H1 (cell line): ENCODE data around the gene TRABD. TPM values are rescaled to one million over a fixed set of nuclear protein-coding genes. Genes with fewer than 3 reads are reported as not detected.
A peak's percentile ranks its signal among the peaks of the same experiment; 100 is the strongest.

Experiments
- CTCF ChIA-PET: fragments of 300-600 bp; sonication (Branson Sonifier 250); formaldehyde crosslinking; loops from one replicate; lab custom pipeline; 2021; ENCODE audit not compliant: partially characterized antibody; lab: Charles Lee
- POLR2A ChIA-PET: fragments of 300-600 bp; sonication (Branson Sonifier 250); formaldehyde crosslinking; loops from one replicate; lab custom pipeline; 2021; ENCODE audit warnings: inconsistent platforms; ENCODE audit not compliant: partially characterized antibody; lab: Charles Lee
- DNase-seq, 2 experiments: peaks; one replicate each; pipeline versions ENCODE4 v3.0.0 to v3.0.0-alpha.2; 2010 to 2022; ENCODE audit warnings: low spot score in 2 of 2, low read depth in 1 of 2, mixed read lengths in 1 of 2
- FAIRE-seq: peaks from 2 replicates; lab custom pipeline; 2011; peaks lifted over from hg19 to GRCh38; lab: Jason Lieb, UNC
- H2AFZ ChIP-seq: 2 replicates; pipeline ENCODE4 v1.8.1; 2012; ENCODE audit warnings: low read length, inconsistent platforms
- H2AK5ac ChIP-seq: 2 replicates; pipeline ENCODE4 v1.6.1; 2013; ENCODE audit warnings: low read depth, low read length
- H2BK120ac ChIP-seq: replicated peaks from 2 replicates; pipeline ENCODE3; 2013; ENCODE audit warnings: low read depth, low read length, inconsistent platforms
- H2BK12ac ChIP-seq: 2 replicates; pipeline ENCODE4 v1.6.1; 2013; ENCODE audit warnings: low read depth, low read length
- H2BK15ac ChIP-seq: 2 replicates; pipeline ENCODE4 v1.6.1; 2013; ENCODE audit warnings: low read length
- H2BK20ac ChIP-seq: 2 replicates; pipeline ENCODE4 v1.6.1; 2013; ENCODE audit warnings: low read length
- H2BK5ac ChIP-seq: 2 replicates; pipeline ENCODE4 v1.6.1; 2013; ENCODE audit warnings: low read depth, low read length
- H3K14ac ChIP-seq: 2 replicates; pipeline ENCODE4 v1.6.1; 2013; ENCODE audit warnings: inconsistent platforms; ENCODE audit not compliant: insufficient read length
- H3K18ac ChIP-seq: 2 replicates; pipeline ENCODE4 v1.6.1; 2013; ENCODE audit warnings: low read length; ENCODE audit errors: extremely low read depth
- H3K23ac ChIP-seq: 2 replicates; pipeline ENCODE4 v1.6.1; 2013; ENCODE audit warnings: inconsistent platforms; ENCODE audit not compliant: insufficient read length
- H3K23me2 ChIP-seq: 2 replicates; pipeline ENCODE4 v1.6.1; 2013; ENCODE audit warnings: low read depth, low read length
- H3K27ac ChIP-seq: 2 replicates; pipeline ENCODE4 v1.6.1; 2011; ENCODE audit warnings: low read depth, low read length, inconsistent platforms
- H3K27me3 ChIP-seq, 4 experiments: replicated peaks in 1 of 4; 1 replicate in 1 of 4; 2 replicates in 3 of 4; pipeline versions ENCODE4 v1.6.1 to v1.8.1; 2011 to 2013; ENCODE audit warnings: low read length in 3 of 4, mild to moderate bottlenecking in 3 of 4, inconsistent platforms in 2 of 4, mixed read lengths in 2 of 4, moderate library complexity in 1 of 4; ENCODE audit not compliant: control insufficient read depth in 3 of 4, insufficient read depth in 3 of 4; ENCODE audit errors: extremely low read depth in 1 of 4
- H3K36me3 ChIP-seq, 4 experiments: 2 replicates each; pipeline versions ENCODE4 v1.6.1 to v1.8.1; 2011 to 2013; ENCODE audit warnings: mild to moderate bottlenecking in 4 of 4, low read length in 3 of 4, moderate library complexity in 2 of 4, control low read depth in 1 of 4, inconsistent platforms in 1 of 4; ENCODE audit not compliant: insufficient read depth in 4 of 4, control insufficient read depth in 2 of 4
- H3K4ac ChIP-seq: replicated peaks from 2 replicates; pipeline ENCODE3; 2013; ENCODE audit warnings: low read length, low read depth, mixed read lengths, inconsistent platforms; ENCODE audit not compliant: insufficient read length
- H3K4me1 ChIP-seq, 4 experiments: replicated peaks in 1 of 4; 1 replicate in 1 of 4; 2 replicates in 3 of 4; pipeline versions ENCODE4 v1.6.1 to v1.8.1; 2011 to 2013; ENCODE audit warnings: low read length in 3 of 4, inconsistent platforms in 2 of 4, mixed read lengths in 1 of 4; ENCODE audit not compliant: insufficient read depth in 4 of 4, control insufficient read depth in 3 of 4
- H3K4me2 ChIP-seq, 2 experiments: 2 replicates each; pipeline versions ENCODE4 v1.6.1 to v1.8.1; 2011 to 2013; ENCODE audit warnings: low read depth in 2 of 2, low read length in 2 of 2, control low read depth in 1 of 2, inconsistent platforms in 1 of 2, mild to moderate bottlenecking in 1 of 2; ENCODE audit not compliant: insufficient read depth in 1 of 2
- H3K4me3 ChIP-seq, 4 experiments: fragments of 200-600, 300-600 bp in 1 of 4; sonication (generic), shearing (Covaris generic), sonication (Bioruptor Twin) in 1 of 4; 2 replicates each; pipeline versions ENCODE4 v1.5.1 to v1.8.1; 2011 to 2016; ENCODE audit warnings: low read length in 4 of 4, low read depth in 3 of 4, control low read depth in 2 of 4, inconsistent platforms in 2 of 4, mild to moderate bottlenecking in 2 of 4, mixed read lengths in 1 of 4, moderate library complexity in 1 of 4; ENCODE audit not compliant: insufficient read depth in 2 of 4; ENCODE audit errors: extremely low read depth in 1 of 4
- H3K56ac ChIP-seq: replicated peaks from 2 replicates; pipeline ENCODE3; 2013; ENCODE audit warnings: low read depth, mild to moderate bottlenecking, mixed read lengths, low read length, inconsistent platforms; ENCODE audit not compliant: insufficient read length
- H3K79me1 ChIP-seq: 2 replicates; pipeline ENCODE4 v1.6.1; 2013; ENCODE audit warnings: low read depth, low read length, control low read depth
- H3K79me2 ChIP-seq, 2 experiments: 2 replicates each; pipeline versions ENCODE4 v1.6.1 to v1.8.1; 2012 to 2013; ENCODE audit warnings: low read length in 2 of 2, mild to moderate bottlenecking in 2 of 2, inconsistent platforms in 1 of 2; ENCODE audit not compliant: insufficient read depth in 2 of 2, control insufficient read depth in 1 of 2
- H3K9ac ChIP-seq, 4 experiments: replicated peaks in 1 of 4; 1 replicate in 1 of 4; 2 replicates in 3 of 4; pipeline versions ENCODE4 v1.6.1 to v1.8.1; 2011 to 2013; ENCODE audit warnings: low read depth in 3 of 4, low read length in 3 of 4, control low read depth in 2 of 4, mild to moderate bottlenecking in 2 of 4, moderate library complexity in 2 of 4, inconsistent platforms in 1 of 4; ENCODE audit errors: extremely low read depth in 1 of 4
- H3K9me3 ChIP-seq, 2 experiments: 2 replicates each; pipeline versions ENCODE4 v1.6.1 to v1.8.1; 2012 to 2013; ENCODE audit warnings: mild to moderate bottlenecking in 2 of 2, moderate library complexity in 2 of 2, control low read depth in 1 of 2, inconsistent platforms in 1 of 2, low read depth in 1 of 2, low read length in 1 of 2, mixed read lengths in 1 of 2; ENCODE audit not compliant: insufficient read depth in 2 of 2
- H4K20me1 ChIP-seq, 2 experiments: replicated peaks in 1 of 2; 2 replicates each; pipeline versions ENCODE3 to v1.8.1; 2011 to 2013; ENCODE audit warnings: inconsistent platforms in 2 of 2, low read length in 2 of 2, mild to moderate bottlenecking in 1 of 2; ENCODE audit not compliant: insufficient read depth in 2 of 2, control insufficient read depth in 1 of 2
- H4K5ac ChIP-seq: 2 replicates; pipeline ENCODE4 v1.6.1; 2013; ENCODE audit warnings: low read length, low read depth, mixed read lengths, inconsistent platforms; ENCODE audit not compliant: insufficient read length
- H4K8ac ChIP-seq: 2 replicates; pipeline ENCODE4 v1.8.0; 2013; ENCODE audit warnings: mild to moderate bottlenecking, moderate library complexity, low read length, inconsistent platforms; ENCODE audit not compliant: insufficient read depth; ENCODE audit errors: extremely low read depth
- H4K91ac ChIP-seq: replicated peaks from 2 replicates; pipeline ENCODE3; 2013; ENCODE audit warnings: low read length, mixed read lengths, inconsistent platforms; ENCODE audit not compliant: insufficient read length
- CTCF ChIP-seq, 3 experiments: IDR thresholded peaks; 1 replicate in 2 of 3; 2 replicates in 1 of 3; pipeline versions ENCODE4 v1.5.1 to v1.6.1; 2011; ENCODE audit warnings: low read length in 3 of 3, mild to moderate bottlenecking in 3 of 3, inconsistent platforms in 2 of 3, low read depth in 1 of 3, moderate library complexity in 1 of 3; ENCODE audit not compliant: insufficient read depth in 1 of 3; ENCODE audit errors: control extremely low read depth in 1 of 3
- RAD21 ChIP-seq, 2 experiments: IDR thresholded peaks in 1 of 2; conservative IDR thresholded peaks in 1 of 2; 2 replicates each; pipeline ENCODE4 v1.6.1; 2011; ENCODE audit warnings: low read depth in 2 of 2, low read length in 2 of 2, improper control_type of control experiment in 1 of 2, inconsistent platforms in 1 of 2, mild to moderate bottlenecking in 1 of 2, moderate library complexity in 1 of 2
- SUZ12 ChIP-seq: fragments of 200-600 bp; sonication (generic); IDR thresholded peaks from 2 replicates; pipeline ENCODE4 v1.6.1; 2012; ENCODE audit warnings: mild to moderate bottlenecking, inconsistent platforms, low read length, moderate library complexity, mixed read lengths
- WGBS, 2 experiments: shearing (Covaris generic) in 1 of 2; methylation state at CpG; one replicate each; pipeline versions ENCODE4 v1.1.6 to v1.1.7; 2013 to 2015; ENCODE audit warnings: low lambda C conversion rate in 2 of 2, mixed read lengths in 2 of 2, inconsistent platforms in 1 of 2, low coverage in 1 of 2, missing lambda C conversion rate in 1 of 2; ENCODE audit not compliant: insufficient replicate concordance in 2 of 2, insufficient coverage in 1 of 2, insufficient read length in 1 of 2; ENCODE audit errors: extremely low coverage in 1 of 2, missing lambda C conversion rate in 1 of 2; 5-methylcytosine and 5-hydroxymethylcytosine counted together
- polyA plus RNA-seq, 7 experiments: library from polyadenylated mRNA; depleted of rRNA in 3 of 7; stranded (reverse) in 5 of 7; unstranded in 2 of 7; fragments of >200 nt in 5 of 7; fragments of 200-250 nt in 2 of 7; gene quantifications; 1 replicate in 5 of 7; 2 replicates in 1 of 7; 4 replicates in 1 of 7; pipeline versions ENCODE4 v1.2.1 to v1.2.3, GENCODE V29; 2011 to 2013; ENCODE audit warnings: missing spikeins in 2 of 7, mixed read lengths in 2 of 7
- total RNA-seq: library from RNA; stranded (reverse); fragmentation: NEBNext Ultra II Directional; extraction: Animal tissue kit (Norgen Biotek cat#: 25700); gene quantifications from 2 replicates; pipeline ENCODE4 v1.2.1, GENCODE V29; 2021

Gene TRABD
- total and polyA plus RNA-seq, 2 of the 8 experiments (the other 6 are each of a cell fraction or from before 2014, with no cell fraction given) = 44.2 to 57.5 TPM

- Histone ChIP-seq H3K9ac (no peak overlapping the region), H3K18ac (no peak overlapping the region), H3K14ac (no peak overlapping the region), H4K8ac (peak overlapping the region; percentile 74), H3K4ac (no peak overlapping the region), H2AK5ac (no peak overlapping the region), H3K27me3 (no peaks in the 10 kb centered on the region), H2BK15ac (no peak overlapping the region), H3K79me1 (peaks cover 5% of the 10 kb centered on the region; the same call in 1 of the 2 replicates), H2BK20ac (no peak overlapping the region), H2BK5ac (no peak overlapping the region; the same call in 1 of the 2 replicates), H3K4me3 (no peak overlapping the region), H2AFZ (no peak overlapping the region), H3K4me2 (no peak overlapping the region), H3K23ac (no peak overlapping the region), H3K23me2 (no peaks in the 10 kb centered on the region), H3K9me3 (no peaks in the 10 kb centered on the region), H3K79me2 (peaks cover 0 to 13% of the 10 kb centered on the region in 2 experiments; a peak in 1 of 4 replicates), H4K20me1 (peaks cover 8 to 21% of the 10 kb centered on the region in 2 experiments), H2BK120ac (no peak overlapping the region), H3K56ac (no peak overlapping the region), H3K36me3 (peaks cover 4 to 32% (median 21%) of the 10 kb centered on the region in 4 experiments; a peak in 7 of 8 replicates), H2BK12ac (no peak overlapping the region), H4K5ac (no peak overlapping the region), H3K4me1 (peaks cover 0 to 3% (median 1%) of the 10 kb centered on the region in 4 experiments; a peak in 2 of 7 replicates), H3K27ac (no peak overlapping the region), H4K91ac (no peak overlapping the region)
- no peak for FAIRE-seq
- WGBS, 2 experiments = 72% methylated on average over 18 of the region's 20 CpGs; no CpG with 5 or more reads in 1 of the 2 experiments
- peak in 1 of 2 experiments; percentile 78 for DNase-seq
- ChIA-PET POLR2A (no interaction called here), CTCF (interaction anchor here (0.9 kb wide), 1 partner anchor 31 kb away, joined by 3 read pairs; no protein-coding TSS in a partner anchor)
- TF ChIP-seq CTCF (IDR thresholded peaks at IDR 0.05; ENCODE audit: control extremely low read depth in 1 of 3, insufficient read depth in 1 of 3, low read depth in 1 of 3, low read length in 3 of 3) (peak; percentile 79 to 89 (median 85)), RAD21 (IDR thresholded peaks at IDR 0.05 in 1 of 2, conservative IDR thresholded peaks at IDR 0.05 in 1 of 2; ENCODE audit: low read depth in 2 of 2, low read length in 2 of 2) (peak; percentile 67 to 72), SUZ12 (no peak)
Observed at GRCh38 chr22:50209893-50210292, 24.2 kb downstream of the TRABD start.
